Measurements from ENCODE around the gene UPB1. TPM values are rescaled to one million over a fixed set of nuclear protein-coding genes. Genes with fewer than 3 reads are reported as not detected.

Gene UPB1
- total and polyA plus RNA-seq, 2 experiments from 2014 or later, result 0.13 TPM; not detected in 1

- TF ChIP-seq ZNF462 (CRISPR knock-in tag; IDR thresholded peaks at IDR 0.05) (no peak), ETS1 (IDR thresholded peaks at IDR 0.05) (no peak), ZNF114 (CRISPR knock-in tag; IDR thresholded peaks at IDR 0.05) (no peak), EZH2 (IDR thresholded peaks at IDR 0.05; ENCODE audit: low read depth, unreplicated experiment) (no peak)
These were observed 35.2 kb upstream of the UPB1 start (continued) for GRCh38 chr22:24459911-24460310.

- no peaks in the 10 kb centered on the region for H3K9me3 Mint-ChIP-seq
- peaks cover 8% of the 10 kb centered on the region; the same call in 2 of the 3 replicates for H3K4me1 Mint-ChIP-seq
- Histone ChIP-seq H3K4me3 (no peak overlapping the region), H2AFZ (0 out of 2 replicates have a peak overlapping the region, but pooled peaks have one; percentile 32), H3K36me3 (ENCODE audit: insufficient read depth) (no peaks in the 10 kb centered on the region), H3F3A (replicated peaks; ENCODE audit: low read depth) (no peaks in the 10 kb centered on the region), H3K4me2 (no peak overlapping the region), H3K4me1 (ENCODE audit: insufficient read depth) (peaks cover 8% of the 10 kb centered on the region), H3K27me3 (ENCODE audit: insufficient read depth) (no peaks in the 10 kb centered on the region), H3K79me2 (replicated peaks; ENCODE audit: insufficient read depth) (no peaks in the 10 kb centered on the region), H4K20me1 (replicated peaks; ENCODE audit: insufficient read depth) (no peaks in the 10 kb centered on the region), H3K27ac (ENCODE audit: low read depth) (no peak overlapping the region), H3K9me2 (ENCODE audit: insufficient read depth) (no peaks in the 10 kb centered on the region)
- no peaks in the 10 kb centered on the region for H3K36me3 Mint-ChIP-seq (ENCODE audit: low read depth)
- no peak overlapping the region for H3K27ac Mint-ChIP-seq
- H3K27me3 Mint-ChIP-seq (ENCODE audit: insufficient read depth, low read depth, poor library complexity), result no peaks in the 10 kb centered on the region
- no peak overlapping the region for H3K4me3 Mint-ChIP-seq
- DNase-seq (ENCODE audit: low spot score), result no peak
- peak; percentile 76 for ATAC-seq
- TF ChIP-seq REST (IDR thresholded peaks at IDR 0.05; ENCODE audit: unreplicated experiment), result no peak
- no peak for TF ChIP-seq ZNF331 (CRISPR knock-in tag; IDR thresholded peaks at IDR 0.05; ENCODE audit: low read depth)
- TF ChIP-seq EZH2phosphoT487 (IDR thresholded peaks at IDR 0.05; ENCODE audit: unreplicated experiment), result no peak
- no peak for TF ChIP-seq ETS1 (IDR thresholded peaks at IDR 0.05)
- no peak for TF ChIP-seq STAT1 (IDR thresholded peaks at IDR 0.05; ENCODE audit: unreplicated experiment)
- no peak for TF ChIP-seq NANOG (IDR thresholded peaks at IDR 0.05; ENCODE audit: borderline replicate concordance)
These were observed 34.6 kb upstream of the UPB1 start for GRCh38 chr22:24460418-24461089.
